Stimulated activated CD4-positive, alpha-beta T cell treated with anti-CD3 and anti-CD28 coated beads, Interleukin-1b, Interleukin-23, amount 100 ng/mL, for 1 hour (primary cell): ENCODE data around the gene SIRPA.

ENCODE experiments used
- DNase-seq, 2 donors: peaks; one replicate each; pipeline ENCODE4 v3.0.0-alpha.2; 2020; ENCODE audit warnings: low read depth in 2 of 2

SIRPA gene

GRCh38 chr20:1888796-1889463 is 6.3 kb upstream of the SIRPA start:
- no peak for DNase-seq

DNA sequence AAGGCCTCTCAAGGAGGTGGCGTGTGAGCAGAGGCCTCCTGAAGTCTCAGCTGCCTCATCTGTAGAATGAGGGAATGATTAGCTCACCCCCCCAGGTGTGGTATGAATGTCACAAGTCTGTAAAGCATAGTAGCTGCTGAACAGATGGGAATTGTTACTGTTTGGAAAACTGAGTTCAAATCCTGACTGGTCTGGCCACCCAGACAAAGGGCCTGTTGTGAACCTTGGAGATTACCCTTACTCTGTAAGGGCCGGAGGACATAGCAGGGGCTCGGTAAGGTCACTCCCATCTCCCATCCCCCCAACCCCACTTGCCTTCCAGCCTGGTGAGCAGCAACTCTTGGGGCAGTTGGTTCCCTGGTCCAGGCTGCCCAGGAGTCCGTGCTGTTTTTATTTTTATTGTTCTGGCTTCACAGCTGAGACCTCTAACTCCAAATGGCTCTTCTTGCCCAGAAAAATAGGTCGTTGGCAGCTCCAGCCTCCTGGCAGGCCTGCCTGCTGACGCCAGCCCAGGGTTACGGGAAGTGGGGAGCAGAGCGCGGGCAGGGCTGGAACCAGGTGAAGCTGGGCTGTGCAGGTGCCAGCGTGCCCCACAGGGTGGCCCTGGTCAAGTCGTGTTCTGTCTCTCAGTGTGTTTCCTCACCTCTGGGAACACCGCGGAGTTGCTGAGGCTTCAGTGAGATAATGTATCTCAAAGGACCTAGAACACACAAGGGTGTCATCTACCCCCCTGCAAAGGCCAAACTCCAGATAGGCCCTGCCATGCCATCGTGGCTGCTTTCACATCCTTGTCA is 4.5 kb upstream of the SIRPA start:
- DNase-seq: no peak

GRCh38 chr20:1891263-1892118 is 3.7 kb upstream of the SIRPA start:
- DNase-seq: no peak

GRCh38 chr20:1892119-1892385 is 3.2 kb upstream of the SIRPA start:
- DNase-seq: no peak

- DNase-seq: no peak
Measured at GRCh38 chr20:1893721-1894470, 1.3 kb upstream of the SIRPA start.

- no peak for DNase-seq
Measured at GRCh38 chr20:1894471-1894950, 696 bp upstream of the SIRPA start.

DNA sequence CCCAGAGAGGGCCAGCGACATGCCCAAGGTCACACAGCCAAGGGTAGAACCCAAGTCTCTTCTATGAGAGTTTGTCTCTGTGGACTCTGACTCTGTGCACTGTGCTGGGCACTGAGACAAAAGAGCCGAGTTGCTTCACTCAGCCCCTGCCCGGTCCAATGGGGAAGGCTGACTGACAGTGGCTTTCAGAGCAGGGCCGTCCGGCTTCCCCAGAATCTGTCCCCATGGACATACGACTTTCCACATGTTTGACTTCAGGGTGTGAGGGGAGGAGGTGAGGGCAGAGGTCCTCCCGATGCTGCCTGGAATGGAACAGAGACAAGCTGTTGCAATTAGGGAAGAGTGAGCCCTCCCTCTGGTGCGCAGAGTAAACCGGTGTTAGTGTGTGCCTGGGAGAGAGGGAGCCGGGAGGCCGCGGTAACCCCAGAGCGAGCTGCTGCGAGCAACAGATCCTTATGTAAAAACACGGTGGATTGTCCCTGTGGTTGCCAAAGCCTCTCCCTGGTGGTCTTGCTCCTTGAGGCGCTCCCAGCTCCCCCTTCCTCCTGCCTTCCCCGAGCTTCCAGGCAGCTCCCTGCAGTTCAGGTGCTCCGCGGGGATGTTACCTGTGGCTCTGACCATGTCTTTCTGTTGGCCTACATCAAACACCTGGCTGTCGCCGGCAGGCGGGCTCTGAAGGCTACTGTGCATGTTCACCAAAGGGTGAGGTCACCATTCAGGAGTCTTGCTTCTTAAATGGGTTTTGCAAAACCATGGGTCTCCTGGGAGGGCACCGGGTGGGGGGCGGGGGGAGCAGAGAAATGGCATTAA is 672 bp downstream of the SIRPA start:
- no peak for DNase-seq

DNA sequence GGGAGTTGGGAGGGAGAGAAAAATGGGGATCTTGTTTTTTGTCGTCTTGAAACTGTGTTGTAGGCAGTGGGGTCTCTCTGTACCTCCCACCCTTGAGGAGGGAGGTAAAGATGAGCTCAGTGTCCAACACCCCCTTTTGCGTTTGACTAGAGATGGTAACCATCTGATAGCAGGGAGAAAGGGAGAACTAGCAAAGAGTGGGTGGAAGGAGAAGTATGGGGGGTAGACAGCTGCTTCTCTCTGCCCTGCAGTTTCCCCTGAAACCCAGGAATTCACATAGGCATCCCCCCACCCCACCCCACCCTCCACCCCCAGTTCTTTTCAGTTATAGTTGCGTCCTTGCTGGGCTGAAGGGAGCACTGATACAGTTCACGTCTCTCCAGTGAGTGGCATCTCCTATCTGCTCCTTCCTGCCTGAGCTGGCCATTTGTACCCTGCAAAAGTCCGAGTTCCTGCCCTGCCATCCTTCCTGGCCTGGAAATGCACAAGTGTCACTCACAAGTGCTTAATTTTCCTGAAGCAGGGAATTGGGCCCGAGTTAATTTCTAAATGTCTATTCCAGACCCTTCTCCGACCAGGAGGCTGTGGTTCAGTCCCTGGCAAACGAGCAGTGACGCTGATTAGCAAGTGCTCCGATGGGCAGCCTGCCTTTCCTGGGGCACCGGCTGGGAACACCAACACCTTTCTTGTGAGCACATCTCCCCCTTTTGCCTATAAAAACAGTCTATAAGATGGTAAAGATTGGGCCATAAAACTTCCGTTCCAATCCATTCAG is 1.5 kb downstream of the SIRPA start:
- no peak for DNase-seq

DNA sequence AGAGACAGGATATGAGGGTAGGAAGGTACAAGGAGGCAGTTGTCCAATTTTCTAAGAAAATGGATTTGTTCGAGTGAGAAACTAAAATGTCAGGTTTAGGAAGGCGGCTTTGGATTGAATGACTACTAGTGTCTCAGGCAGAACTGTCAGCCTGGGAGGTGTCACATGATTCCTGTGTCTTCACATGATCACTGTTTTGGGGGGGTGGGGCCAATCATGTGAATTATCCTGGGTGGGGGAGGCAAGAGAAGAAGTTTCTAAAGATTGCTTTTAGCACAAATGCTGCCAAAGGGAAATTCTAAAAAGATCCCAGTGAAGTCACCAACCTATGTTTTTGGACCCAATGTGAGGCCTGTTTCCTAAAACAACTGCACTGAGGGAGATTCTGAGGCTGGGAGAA is 2.3 kb downstream of the SIRPA start:
- DNase-seq: no peak

DNA sequence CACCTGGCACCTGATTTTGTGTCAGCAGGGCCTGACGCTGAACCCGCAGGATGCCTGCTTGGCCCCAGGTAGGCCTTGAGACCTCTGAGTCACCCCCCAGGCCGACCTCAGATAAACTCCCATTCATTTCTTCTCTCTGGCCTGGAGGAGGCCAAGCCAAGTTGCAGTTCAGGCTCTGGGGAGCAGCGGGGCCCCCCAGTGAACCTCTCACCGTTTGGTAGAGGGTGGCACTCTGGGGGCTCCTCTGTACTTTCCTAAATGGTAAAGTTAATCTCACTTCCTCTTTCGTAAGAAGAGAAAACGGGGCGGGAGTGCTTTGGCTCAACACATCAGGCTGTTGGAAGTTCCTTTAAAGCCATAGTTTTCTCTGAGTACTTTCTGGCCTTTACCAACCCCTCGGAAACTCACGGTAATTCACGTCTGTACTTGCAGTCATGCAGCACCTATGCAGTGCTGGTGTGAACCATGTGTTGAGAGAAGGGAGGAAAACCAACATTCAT is 2.8 kb downstream of the SIRPA start:
- DNase-seq: no peak

DNA sequence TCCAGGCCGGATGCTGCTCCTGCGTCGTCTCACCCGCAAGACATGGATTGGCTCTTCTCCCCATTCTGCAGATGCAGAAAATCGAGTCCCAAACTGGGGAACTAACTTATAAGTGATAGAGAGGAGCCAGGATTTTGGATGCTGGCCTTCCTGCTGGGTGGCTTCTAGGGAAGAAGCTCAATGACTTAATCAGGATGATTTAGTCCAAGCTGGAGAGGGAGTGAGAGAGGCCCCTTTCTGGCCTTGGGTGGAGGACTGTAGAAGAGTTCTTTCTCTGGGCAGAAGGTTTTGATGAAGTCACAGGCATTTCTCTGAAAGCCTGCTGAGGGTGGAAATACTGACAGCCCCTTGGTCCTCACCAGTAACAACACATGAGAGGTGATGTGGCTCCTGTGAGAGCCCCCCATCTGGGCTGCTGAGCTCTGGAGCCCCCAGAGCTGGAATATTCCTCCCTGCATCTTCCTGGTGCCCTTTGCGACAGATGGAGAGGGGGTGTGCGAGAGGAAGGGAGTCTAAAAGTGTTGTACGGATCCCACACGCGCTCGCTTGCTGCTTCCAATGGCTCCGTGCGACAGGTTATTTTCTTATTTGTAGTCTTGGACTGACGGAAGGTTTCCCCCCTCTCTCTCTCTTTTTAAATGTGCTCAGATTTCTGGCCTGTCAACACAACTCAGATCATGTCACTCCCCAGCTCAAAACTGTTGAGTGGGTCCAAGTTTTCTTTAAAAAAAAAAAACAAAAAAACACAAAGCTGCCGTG is 3.5 kb downstream of the SIRPA start:
- DNase-seq: no peak

DNA sequence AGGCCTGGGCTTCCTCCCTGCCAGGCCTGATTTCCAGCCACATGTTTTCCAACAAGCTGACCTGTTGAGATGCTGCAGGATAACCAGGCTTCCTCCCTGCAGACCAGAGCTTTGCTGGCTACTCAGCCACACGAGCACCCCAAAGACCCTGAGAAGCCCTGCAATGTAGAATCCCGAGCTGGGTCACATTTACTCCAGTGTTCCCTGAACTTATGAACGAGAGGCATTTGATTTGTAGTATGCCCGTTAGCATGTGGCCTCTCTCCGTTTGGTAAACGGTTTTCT is 4.0 kb downstream of the SIRPA start:
- DNase-seq: no peak

GRCh38 chr20:1900321-1900801 is 5.2 kb downstream of the SIRPA start:
- no peak for DNase-seq

- no peak for DNase-seq
Measured at GRCh38 chr20:1901704-1902103, 6.5 kb downstream of the SIRPA start.

GRCh38 chr20:1902188-1902587 is 7.0 kb downstream of the SIRPA start:
- DNase-seq: no peak

DNA sequence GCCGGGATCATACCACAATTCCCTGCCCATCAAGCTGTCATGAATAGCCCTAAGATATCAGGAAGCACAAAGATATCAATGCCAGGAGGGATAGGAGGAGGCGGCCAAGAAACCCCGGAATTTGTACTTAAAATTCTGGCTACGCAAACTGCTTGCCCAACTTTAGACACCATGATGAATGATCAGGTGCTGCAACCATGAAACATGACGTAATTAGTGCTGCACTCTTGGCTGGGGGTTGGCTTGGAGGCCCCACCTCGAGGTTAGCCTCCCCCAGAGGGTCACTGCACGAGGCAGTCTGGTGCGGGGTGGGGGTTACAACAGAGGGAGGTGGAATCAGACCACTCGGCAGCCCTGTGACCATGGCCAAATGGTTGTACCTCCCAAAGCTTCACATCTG is 8.9 kb downstream of the SIRPA start:
- no peak for DNase-seq

- DNase-seq: no peak
Measured at GRCh38 chr20:1905009-1905408, 9.8 kb downstream of the SIRPA start.

DNA sequence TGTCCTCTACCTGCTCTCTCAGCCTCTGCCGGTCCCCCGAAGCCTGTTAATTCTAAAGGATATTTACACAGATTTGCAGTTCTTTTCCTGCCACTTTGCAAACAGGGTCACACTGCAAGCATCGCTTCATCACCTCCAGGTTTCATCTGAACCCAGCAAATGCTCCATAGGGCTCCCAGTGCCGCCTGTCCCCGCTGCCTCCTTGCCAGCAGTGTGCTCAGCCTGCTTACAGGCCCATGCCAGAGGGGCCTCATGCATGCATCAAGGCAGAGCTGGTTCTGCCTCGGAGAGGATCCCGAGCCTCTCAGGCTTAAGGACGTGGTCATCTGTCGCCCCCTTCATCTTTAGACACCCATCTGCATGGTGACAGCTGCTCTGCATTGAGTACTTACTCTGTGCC is 10.5 kb downstream of the SIRPA start:
- no peak for DNase-seq

GRCh38 chr20:1906361-1907051 is 11.3 kb downstream of the SIRPA start:
- DNase-seq: no peak
